Measurements from ENCODE around the gene ARRDC2. TPM values are rescaled to one million over a fixed set of nuclear protein-coding genes. Genes with fewer than 3 reads are reported as not detected.

The ARRDC2 gene
- total RNA-seq, 1 donor from 2014 or later: 15.4 TPM

- H3K4me1 Mint-ChIP-seq (ENCODE audit: unreplicated experiment): peaks cover 26% of the 10 kb centered on the region
- H3K36me3 Mint-ChIP-seq (ENCODE audit: unreplicated experiment): no peaks in the 10 kb centered on the region
- no peak overlapping the region for H3K27ac Mint-ChIP-seq (ENCODE audit: unreplicated experiment)
- TF ChIP-seq CTCF (IDR thresholded peaks at IDR 0.05): no peak
- peaks cover 15% of the 10 kb centered on the region for H3K27me3 Mint-ChIP-seq (ENCODE audit: unreplicated experiment)
- no peak for DNase-seq (ENCODE audit: extremely low spot score, unreplicated experiment)
- H3K9me3 Mint-ChIP-seq (ENCODE audit: unreplicated experiment): no peaks in the 10 kb centered on the region
- H3K4me3 Mint-ChIP-seq (ENCODE audit: unreplicated experiment): no peak overlapping the region
These were observed 35.7 kb downstream of the ARRDC2 start for GRCh38 chr19:18043676-18044075.

- Mint-ChIP-seq H3K27ac (ENCODE audit: unreplicated experiment) (peak overlapping the region; percentile 83), H3K4me3 (ENCODE audit: unreplicated experiment) (peak overlapping the region; percentile 53), H3K36me3 (ENCODE audit: unreplicated experiment) (no peaks in the 10 kb centered on the region), H3K4me1 (ENCODE audit: unreplicated experiment) (peaks cover 28% of the 10 kb centered on the region), H3K27me3 (ENCODE audit: unreplicated experiment) (peaks cover 15% of the 10 kb centered on the region), H3K9me3 (ENCODE audit: unreplicated experiment) (no peaks in the 10 kb centered on the region)
- no peak for TF ChIP-seq CTCF (IDR thresholded peaks at IDR 0.05)
- no peak for DNase-seq (ENCODE audit: extremely low spot score, unreplicated experiment)
These were observed 36.9 kb downstream of the ARRDC2 start for GRCh38 chr19:18044825-18045304.

GRCh38 chr19:18045307-18046050 lies 37.5 kb downstream of the ARRDC2 start:
- H3K27ac Mint-ChIP-seq (ENCODE audit: unreplicated experiment): peak overlapping the region; percentile 83
- H3K36me3 Mint-ChIP-seq (ENCODE audit: unreplicated experiment): no peaks in the 10 kb centered on the region

GRCh38 chr19:18046059-18046718 lies 38.2 kb downstream of the ARRDC2 start:
- TF ChIP-seq CTCF (IDR thresholded peaks at IDR 0.05): no peak
- no peak for DNase-seq (ENCODE audit: extremely low spot score, unreplicated experiment)
- peaks cover 36% of the 10 kb centered on the region for H3K4me1 Mint-ChIP-seq (ENCODE audit: unreplicated experiment)
- H3K27ac Mint-ChIP-seq (ENCODE audit: unreplicated experiment): peak overlapping the region; percentile 57
- no peaks in the 10 kb centered on the region for H3K36me3 Mint-ChIP-seq (ENCODE audit: unreplicated experiment)
- H3K4me3 Mint-ChIP-seq (ENCODE audit: unreplicated experiment): no peak overlapping the region
- peaks cover 11% of the 10 kb centered on the region for H3K27me3 Mint-ChIP-seq (ENCODE audit: unreplicated experiment)
- H3K9me3 Mint-ChIP-seq (ENCODE audit: unreplicated experiment): no peaks in the 10 kb centered on the region

More at GRCh38 chr19:18045307-18046050, 37.5 kb downstream of the ARRDC2 start:
- Mint-ChIP-seq H3K27me3 (ENCODE audit: unreplicated experiment) (peaks cover 12% of the 10 kb centered on the region), H3K4me1 (ENCODE audit: unreplicated experiment) (peaks cover 30% of the 10 kb centered on the region), H3K4me3 (ENCODE audit: unreplicated experiment) (peak overlapping the region; percentile 53), H3K9me3 (ENCODE audit: unreplicated experiment) (no peaks in the 10 kb centered on the region)
- TF ChIP-seq CTCF (IDR thresholded peaks at IDR 0.05): no peak
- DNase-seq (ENCODE audit: extremely low spot score, unreplicated experiment): no peak

- H3K36me3 Mint-ChIP-seq (ENCODE audit: unreplicated experiment): no peaks in the 10 kb centered on the region
- peaks cover 2% of the 10 kb centered on the region for H3K27me3 Mint-ChIP-seq (ENCODE audit: unreplicated experiment)
- DNase-seq (ENCODE audit: extremely low spot score, unreplicated experiment): no peak
- no peak overlapping the region for H3K27ac Mint-ChIP-seq (ENCODE audit: unreplicated experiment)
- no peak overlapping the region for H3K4me3 Mint-ChIP-seq (ENCODE audit: unreplicated experiment)
- peaks cover 45% of the 10 kb centered on the region for H3K4me1 Mint-ChIP-seq (ENCODE audit: unreplicated experiment)
- no peaks in the 10 kb centered on the region for H3K9me3 Mint-ChIP-seq (ENCODE audit: unreplicated experiment)
- no peak for TF ChIP-seq CTCF (IDR thresholded peaks at IDR 0.05)
These were observed 41.4 kb downstream of the ARRDC2 start for GRCh38 chr19:18049385-18049784.

Data from osteocyte (in vitro differentiated cells).